AG10803 (cell line): ENCODE measurements around the gene ADCY10.

Source experiments
- DNase-seq: peaks from one replicate; pipeline ENCODE4 v3.0.0; 2010; ENCODE audit warnings: low read depth
- H3K4me3 ChIP-seq: 2 replicates; pipeline ENCODE4 v1.5.1; 2011; ENCODE audit warnings: mild to moderate bottlenecking, low read length, control low read depth
- CTCF ChIP-seq: conservative IDR thresholded peaks from 2 replicates; pipeline ENCODE4 v1.5.1; 2011; ENCODE audit warnings: mild to moderate bottlenecking, low read length, control low read depth, inconsistent platforms

ADCY10 gene

DNA sequence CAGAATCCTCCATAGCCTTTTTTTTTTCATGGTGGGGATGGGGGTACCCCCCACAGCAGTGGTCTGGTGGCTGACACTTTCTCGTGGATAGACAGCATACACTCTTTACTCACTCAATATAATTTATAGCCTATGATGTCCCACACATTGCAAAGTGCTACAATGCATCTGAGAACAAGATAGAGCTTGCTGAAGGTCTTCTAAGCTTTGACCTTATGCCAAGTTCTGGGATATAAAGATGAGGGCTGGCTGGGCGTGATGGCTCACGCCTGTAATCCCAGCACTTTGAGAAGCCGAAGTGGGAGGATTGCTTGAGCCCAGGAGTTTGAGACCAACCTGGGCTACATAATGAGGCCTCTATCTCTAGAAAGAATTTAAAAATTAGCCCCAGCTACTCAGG is 114.2 kb downstream of the ADCY10 start:
- no peak for TF ChIP-seq CTCF
- DNase-seq, result no peak
- H3K4me3 ChIP-seq, result no peak overlapping the region

DNA sequence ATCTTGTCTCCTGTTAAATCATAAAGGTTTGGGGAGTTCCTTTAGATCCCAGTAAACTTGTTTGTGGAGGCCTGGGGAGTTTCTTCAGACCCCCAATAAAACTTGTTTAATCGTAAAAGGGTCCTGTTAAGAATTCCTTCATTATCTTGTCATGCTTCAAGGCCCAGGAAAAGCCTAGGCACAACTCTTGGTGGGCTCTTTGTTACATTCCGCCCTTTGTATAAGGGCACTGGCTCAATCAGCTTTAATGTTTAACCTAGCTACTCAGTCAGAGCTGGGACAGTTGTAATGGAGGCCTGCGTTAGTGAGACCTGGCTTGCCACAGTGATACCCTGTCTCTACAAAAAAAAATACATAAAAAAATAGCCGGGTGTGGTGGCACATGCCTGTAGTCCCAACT is 115.0 kb downstream of the ADCY10 start:
- no peak overlapping the region for H3K4me3 ChIP-seq
- no peak for TF ChIP-seq CTCF
- no peak for DNase-seq

DNA sequence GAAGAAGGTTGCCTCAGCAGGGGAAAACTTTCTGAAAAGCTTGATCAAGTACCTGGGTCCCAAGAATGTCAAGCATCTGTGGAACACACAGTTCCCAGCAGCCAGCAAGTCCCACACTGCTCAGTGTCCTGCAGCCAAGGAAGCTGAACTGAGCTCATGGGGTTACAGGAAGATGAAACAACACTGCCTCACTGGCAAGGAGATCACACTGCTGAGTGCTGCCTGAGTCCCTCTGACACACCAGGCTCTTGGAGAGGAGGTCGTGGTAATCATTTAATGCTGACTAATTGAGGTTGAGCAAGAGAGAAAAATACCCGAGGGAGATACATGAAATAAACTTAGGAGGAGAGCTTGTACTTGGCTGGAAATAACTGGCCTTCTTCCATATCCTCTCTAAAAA is 116.9 kb downstream of the ADCY10 start:
- peak; percentile 37 for TF ChIP-seq CTCF
- no peak overlapping the region for H3K4me3 ChIP-seq
- DNase-seq, result peak; percentile 100

GRCh38 chr1:167795810-167796740 is 117.9 kb downstream of the ADCY10 start:
- TF ChIP-seq CTCF, result no peak
- no peak overlapping the region for H3K4me3 ChIP-seq
- DNase-seq, result peak; percentile 35

DNA sequence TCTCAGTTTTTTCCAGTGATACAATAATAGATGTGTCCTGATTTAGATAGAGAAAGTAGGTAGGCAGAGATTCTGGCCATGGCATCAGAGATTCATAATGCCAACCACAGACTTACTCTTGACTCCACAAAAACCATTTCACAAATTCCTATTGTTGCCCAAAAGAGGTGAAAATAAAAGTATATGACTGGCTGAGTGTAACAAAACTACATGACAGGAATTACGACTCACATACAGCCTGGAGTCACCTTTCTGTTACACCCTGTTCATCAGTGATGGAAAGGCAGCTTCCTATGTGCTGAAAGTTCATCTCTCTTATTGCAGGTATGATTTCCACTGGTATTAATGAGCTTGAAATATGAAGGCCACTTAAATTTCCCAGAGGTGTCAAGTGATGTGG is 119.9 kb downstream of the ADCY10 start:
- TF ChIP-seq CTCF, result no peak
- DNase-seq, result no peak
- H3K4me3 ChIP-seq, result no peak overlapping the region

- no peak for DNase-seq
- no peak for TF ChIP-seq CTCF
- no peak overlapping the region for H3K4me3 ChIP-seq
These were observed 121.8 kb downstream of the ADCY10 start for GRCh38 chr1:167792188-167792565.
